ENCODE measurements around the gene CSRP3. TPM values are rescaled to one million over a fixed set of nuclear protein-coding genes. Genes with fewer than 3 reads are reported as not detected.

CSRP3 gene
- total RNA-seq, 1 experiment from 2014 or later, result not detected

- DNase-seq (ENCODE audit: low spot score), result no peak
Measured at GRCh38 chr11:19225581-19225980, 23.8 kb upstream of the CSRP3 start.

DNA sequence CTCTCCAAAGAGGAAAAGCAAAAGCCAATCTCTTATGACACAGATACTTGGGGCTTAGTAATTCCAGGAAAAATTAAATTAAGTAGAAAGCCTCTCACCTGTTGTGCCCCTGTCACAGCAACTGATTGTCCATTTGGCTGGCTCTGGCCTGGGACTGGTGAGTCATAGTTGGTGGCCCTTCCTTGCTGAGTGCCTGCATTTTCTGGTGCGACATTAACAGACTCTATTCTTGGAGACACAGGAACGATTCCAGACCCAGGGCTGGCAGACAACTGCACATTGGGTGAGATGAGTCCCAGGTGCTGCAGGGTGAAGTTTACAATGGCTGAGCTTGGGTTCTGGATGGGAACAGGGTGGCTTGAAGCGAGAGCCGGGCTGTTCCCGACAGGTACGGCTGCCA is 23.3 kb upstream of the CSRP3 start:
- DNase-seq (ENCODE audit: low spot score), result no peak

- DNase-seq (ENCODE audit: low spot score), result no peak
Measured at GRCh38 chr11:19220903-19221724, 19.3 kb upstream of the CSRP3 start.

DNA sequence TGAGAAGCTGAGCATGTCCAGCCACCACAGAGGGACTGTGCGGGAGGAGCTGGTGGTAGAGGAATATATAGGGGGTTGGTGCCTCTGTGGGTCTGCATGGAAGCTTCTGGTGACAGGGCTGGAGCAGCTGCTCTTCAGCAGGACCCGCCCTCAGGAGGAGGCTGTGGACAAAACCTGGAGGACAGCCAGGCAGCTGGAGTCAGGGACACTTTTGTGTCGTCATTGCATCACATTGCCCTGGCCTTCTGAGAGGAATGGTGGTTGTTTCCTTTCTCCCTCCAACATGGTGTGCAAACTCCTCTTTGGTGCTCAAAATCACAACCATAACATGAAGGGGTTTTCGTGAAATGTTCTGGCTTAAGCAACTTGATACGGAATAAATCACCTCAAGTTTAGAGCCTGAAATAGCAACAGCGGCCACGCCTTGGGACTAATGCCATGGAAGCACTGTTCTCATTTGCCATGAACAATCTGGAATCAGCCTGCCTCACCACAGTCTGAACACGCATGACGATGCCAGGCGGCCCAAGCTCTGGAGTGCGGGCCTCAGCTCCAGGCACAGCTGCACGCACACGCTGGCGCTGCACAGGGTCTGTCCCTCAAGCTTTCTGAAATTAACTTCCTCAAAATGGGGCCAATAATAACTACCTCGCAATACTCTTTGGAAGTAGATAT is 17.1 kb upstream of the CSRP3 start:
- no peak for DNase-seq (ENCODE audit: low spot score)

GRCh38 chr11:19218216-19218615 is 16.4 kb upstream of the CSRP3 start:
- DNase-seq (ENCODE audit: low spot score), result no peak

- DNase-seq (ENCODE audit: low spot score), result no peak
Measured at GRCh38 chr11:19216709-19217374, 15.1 kb upstream of the CSRP3 start.

DNA sequence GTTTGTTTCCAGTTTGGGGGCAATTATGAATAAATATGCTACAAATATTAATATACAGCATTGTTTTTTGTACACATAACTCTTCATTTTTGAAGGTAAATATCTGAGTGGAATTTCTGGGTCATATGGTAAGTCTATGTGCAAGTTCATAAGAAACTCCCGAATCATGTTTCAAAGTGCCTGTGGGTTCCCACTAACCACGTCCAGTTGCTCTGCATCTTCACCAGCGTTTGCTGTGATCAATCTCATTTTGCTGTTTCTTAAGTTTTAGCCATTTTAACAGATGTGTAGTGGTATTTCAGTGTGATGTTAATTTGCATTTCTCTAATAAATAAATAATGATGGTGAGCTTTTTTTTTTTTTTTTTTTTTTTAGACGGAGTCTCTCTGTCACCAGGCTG is 14.2 kb upstream of the CSRP3 start:
- DNase-seq (ENCODE audit: low spot score), result no peak

GRCh38 chr11:19209617-19210370 is 8.0 kb upstream of the CSRP3 start:
- DNase-seq (ENCODE audit: low spot score), result no peak

DNA sequence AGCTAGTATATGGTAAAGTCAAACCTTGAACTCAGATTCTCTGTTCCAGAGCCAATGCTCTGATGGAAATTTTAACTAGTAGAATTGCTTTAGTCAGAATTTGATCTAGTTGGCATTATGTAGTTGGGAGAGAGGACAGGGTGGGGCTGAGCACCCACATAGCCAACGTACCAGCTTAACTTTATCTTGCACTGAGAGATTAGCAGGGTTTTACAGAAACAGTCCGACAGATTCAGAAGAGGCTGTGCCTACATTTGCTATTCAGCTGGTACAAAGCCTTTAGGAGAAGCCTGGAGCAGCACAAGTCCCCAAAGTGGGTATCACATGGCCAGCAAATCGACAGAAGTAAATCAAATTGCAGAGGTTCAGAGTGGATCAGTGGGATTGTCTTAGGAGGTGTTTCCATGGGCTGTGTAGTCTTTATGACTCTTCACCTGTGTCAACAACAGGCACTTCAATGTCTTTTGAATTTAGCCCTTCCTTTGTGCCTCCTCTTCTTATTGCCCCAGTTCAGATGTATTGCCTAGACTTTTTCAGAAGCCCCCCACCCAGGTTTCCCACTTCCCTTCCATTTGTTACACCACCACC is 7.3 kb upstream of the CSRP3 start:
- no peak for DNase-seq (ENCODE audit: low spot score)

DNA sequence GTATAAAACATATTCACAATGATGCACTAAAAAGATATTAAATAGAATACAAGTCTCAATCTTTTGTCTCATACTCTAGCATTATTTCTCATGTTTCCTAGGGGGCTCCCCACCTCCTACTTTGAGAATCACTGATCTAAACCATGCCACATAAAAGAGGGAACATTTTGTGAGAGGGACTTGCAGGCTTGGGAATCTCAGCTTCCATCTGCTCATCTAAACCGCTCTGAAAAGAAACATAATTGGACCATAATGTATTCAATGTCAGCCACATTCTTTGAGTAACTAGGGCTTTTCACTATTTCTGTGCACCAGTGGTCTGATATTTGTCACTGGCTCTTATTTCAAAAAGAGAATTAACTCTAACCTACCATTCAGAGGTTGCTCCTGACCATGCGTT is 6.4 kb upstream of the CSRP3 start:
- no peak for DNase-seq (ENCODE audit: low spot score)

GRCh38 chr11:19204836-19205235 is 3.1 kb upstream of the CSRP3 start:
- no peak for DNase-seq (ENCODE audit: low spot score)

DNA sequence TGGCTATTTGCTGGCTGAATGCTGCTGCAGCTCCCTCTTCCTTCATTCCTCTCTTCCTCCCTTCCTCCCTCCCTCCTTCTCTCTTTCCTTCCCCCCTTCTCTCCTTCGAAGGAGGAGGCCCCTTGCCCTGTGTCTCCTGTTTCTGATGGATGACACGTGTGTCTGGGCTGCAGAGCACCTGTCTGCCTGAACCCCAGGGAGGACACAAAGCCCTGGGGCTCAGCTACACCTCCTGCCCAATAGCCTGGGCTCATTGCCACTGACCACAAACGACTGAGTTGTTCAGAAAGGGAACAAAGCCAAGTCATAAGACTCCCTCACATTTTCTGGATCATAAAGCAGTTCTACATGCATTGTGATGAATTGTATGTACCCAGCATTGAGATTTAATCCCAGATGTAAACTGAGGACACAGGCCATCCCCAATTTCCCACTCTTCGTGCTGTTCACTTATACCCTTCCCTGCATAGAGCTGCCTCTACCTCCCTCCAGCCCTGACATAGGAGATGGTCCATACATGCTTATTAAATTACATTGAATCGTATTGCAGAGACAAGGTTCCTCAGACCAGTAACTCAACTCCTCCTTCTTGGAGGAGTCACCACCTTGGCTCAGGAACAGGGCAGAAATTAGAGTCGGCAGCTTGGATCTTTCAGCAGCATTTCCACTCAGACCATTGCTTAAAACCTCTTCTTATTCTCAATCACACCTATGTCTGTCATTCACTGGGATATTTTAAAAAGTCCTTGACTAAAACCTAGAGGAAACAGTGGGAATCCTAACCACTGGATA is 1.2 kb downstream of the CSRP3 start:
- DNase-seq (ENCODE audit: low spot score), result peak; percentile 82

DNA sequence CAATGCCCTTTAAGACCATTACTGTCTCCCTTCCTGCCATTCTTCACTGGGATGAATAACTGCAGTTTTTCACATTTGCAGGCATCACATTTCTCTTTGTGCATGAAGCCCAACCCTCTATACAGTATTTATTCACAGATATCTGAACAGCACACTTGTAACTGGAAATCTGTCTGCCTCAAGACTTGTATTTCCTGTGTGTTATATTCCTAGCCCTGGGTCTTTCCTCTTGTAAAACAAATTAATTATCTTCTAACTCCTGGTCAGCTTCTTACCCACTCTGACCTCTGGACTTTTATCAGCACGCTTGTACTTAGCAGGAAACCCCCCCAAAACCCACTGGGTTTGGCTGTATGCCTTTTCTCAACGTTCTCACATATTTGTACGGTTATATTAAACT is 2.0 kb downstream of the CSRP3 start:
- no peak for DNase-seq (ENCODE audit: low spot score)

DNA sequence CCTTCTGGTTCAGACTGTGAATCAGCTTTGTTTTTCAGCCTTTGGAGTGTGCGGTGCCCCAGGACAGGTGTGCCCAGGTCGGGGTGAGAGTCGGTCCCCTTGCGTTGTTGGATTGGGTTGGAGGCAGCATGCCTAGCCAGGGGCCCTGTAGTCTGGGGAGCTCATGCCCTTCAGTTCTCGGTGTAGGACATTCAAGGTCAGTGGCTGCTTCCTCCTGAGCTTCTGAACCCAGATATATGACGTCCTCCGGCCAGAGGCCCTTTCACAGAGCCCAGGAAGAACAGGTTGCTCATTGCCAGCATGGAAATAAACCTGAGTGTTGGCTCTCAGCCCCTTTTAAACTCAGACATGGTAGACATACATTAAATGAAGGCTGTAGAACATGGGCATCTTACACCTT is 2.7 kb downstream of the CSRP3 start:
- no peak for DNase-seq (ENCODE audit: low spot score)

DNA sequence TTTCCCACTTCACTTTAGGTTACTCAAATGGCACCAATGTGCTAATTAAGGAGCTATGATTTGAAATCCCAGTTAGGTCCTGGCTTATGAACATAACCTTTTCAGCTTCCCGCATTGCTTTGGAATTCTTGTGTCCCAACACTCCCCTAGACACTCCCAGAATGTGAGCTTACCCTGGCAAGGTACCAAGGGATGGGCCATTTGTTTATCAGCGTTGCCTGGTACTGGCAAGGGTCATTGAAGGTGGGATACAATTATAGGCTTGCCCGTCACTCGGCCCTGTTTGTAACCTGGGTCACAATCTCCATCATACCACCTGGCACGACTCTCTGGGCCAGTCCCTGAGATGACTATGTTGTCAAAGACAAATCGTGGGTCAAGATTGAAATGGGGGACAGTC is 5.4 kb downstream of the CSRP3 start:
- no peak for DNase-seq (ENCODE audit: low spot score)

GRCh38 chr11:19194620-19195308 is 7.0 kb downstream of the CSRP3 start:
- DNase-seq (ENCODE audit: low spot score), result no peak

DNA sequence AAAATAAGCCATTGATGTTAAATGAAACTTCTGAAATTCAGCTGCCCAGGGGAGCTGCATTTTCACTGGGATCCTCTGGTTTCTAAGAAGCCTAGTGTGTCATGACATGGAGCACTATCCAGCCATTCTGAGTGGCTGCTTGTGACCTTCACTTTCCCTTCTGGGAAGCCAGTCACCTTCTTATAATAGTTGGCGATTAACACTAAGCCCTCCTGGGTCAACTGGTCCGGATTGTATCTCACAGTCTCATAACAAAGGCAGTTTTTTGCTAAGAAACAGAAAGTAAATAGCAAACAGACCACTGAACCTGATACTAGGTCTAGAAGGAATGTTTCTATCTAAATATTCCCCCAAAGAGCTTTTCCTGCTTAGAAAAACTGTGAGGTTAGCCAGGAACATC is 7.9 kb downstream of the CSRP3 start:
- no peak for DNase-seq (ENCODE audit: low spot score)

DNA sequence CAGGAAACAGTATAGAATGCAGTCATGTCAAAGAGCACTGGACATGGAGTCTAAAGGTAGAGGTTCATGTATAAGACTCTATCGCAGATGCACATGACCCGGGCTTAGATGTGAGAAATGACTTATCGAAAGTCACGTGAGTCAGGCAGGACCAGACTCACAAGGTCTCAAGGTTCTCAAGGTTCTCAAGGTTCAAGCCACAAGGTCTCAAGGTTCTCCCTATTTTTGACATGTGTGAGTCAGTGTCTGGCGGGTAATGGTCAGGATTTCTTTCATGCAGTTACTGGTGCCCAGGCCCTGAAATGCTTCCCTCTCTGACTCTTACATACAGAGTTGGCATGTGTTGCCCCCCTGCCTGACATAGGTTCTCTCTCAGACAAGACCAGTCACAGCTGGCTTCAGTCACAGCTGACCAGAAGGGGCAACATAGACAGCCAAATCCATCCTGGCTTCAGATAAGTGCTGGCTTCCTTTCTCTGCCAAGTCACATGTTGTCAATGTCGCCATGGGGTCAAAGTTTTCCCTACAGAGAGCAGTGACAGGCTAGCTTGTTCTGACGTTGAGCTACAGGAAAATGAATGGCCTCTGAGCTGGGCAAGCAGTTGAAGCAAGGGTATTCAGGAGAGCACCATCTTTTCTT is 10.1 kb downstream of the CSRP3 start:
- DNase-seq (ENCODE audit: low spot score), result no peak

DNA sequence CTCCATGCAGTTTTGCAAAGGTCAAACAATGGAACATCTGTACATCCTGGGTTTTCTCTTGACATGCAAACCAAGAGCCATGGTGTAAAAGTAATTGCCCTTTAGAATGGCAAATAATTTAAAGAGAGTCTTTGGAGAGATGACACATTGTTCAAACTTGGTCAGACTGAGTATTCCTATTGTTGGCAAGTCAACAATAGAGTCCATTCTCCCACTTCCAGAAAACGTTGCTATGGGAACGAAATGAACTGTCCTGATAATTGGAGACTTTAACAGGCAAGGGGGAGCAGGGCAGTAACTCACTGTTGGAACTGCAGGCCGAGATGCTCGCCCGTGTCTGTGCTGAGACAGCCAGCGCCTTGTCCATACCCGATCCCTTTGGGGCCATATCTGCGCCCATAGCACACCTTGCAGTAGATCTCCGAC is 13.9 kb downstream of the CSRP3 start:
- no peak for DNase-seq (ENCODE audit: low spot score)

Data from A172 (cell line).